HCT116 (cell line): ENCODE results near the gene DUSP3. TPM values are rescaled to one million over a fixed set of nuclear protein-coding genes. Genes with fewer than 3 reads are reported as not detected.

Source experiments
- ATAC-seq: fragments of 200-7000 bp; cut with Tn5 transposase; 2 replicates; pipeline ENCODE4 v1.9.1; 2020; ENCODE audit warnings: mild to moderate bottlenecking, moderate library complexity
- BruUV-seq: library from RNA; stranded (reverse); fragments of 400-500 nt; replicated peaks from 2 replicates; lab custom pipeline; 2021; lab: Mats Ljungman, UMichigan
- CTCF ChIA-PET: fragments of 300-600 bp; sonication (Branson Sonifier 250); formaldehyde crosslinking; loops from one replicate; lab custom pipeline; 2021; ENCODE audit warnings: antibody characterized with exemption; lab: Charles Lee
- POLR2A ChIA-PET: fragments of 300-600, 350-600 bp; sonication (Branson Sonifier 250); formaldehyde crosslinking; loops from one replicate; lab custom pipeline; 2021; ENCODE audit warnings: antibody characterized with exemption; lab: Charles Lee
- RAD21 ChIA-PET, 2 experiments: fragments of 300-600 bp; sonication (Branson Sonifier 250); formaldehyde crosslinking; loops; one replicate each; lab custom pipeline; 2023; ENCODE audit warnings: low total read pairs in 2 of 2; ENCODE audit not compliant: uncharacterized antibody in 2 of 2, unreplicated experiment in 2 of 2, low non-redundant PET in 1 of 2; lab: Charles Lee
- DNase-seq: peaks from one replicate; pipeline ENCODE4 v3.0.0-alpha.2; 2010; ENCODE audit warnings: low read depth, low spot score
- H2AFZ ChIP-seq: fragments of 200-600 bp; shearing (Covaris generic), sonication (generic); 2 replicates; pipeline ENCODE4 v1.6.1; 2017; ENCODE audit warnings: low read depth, mixed run types, mixed read lengths, antibody characterized with exemption, low read length; ENCODE audit not compliant: poor library complexity, severe bottlenecking
- H3K27ac ChIP-seq: 2 replicates; pipeline ENCODE4 v1.5.1; 2012; ENCODE audit warnings: low read depth, low read length
- H3K27me3 ChIP-seq: fragments of 200-600 bp; sonication (generic); 2 replicates; pipeline ENCODE4 v1.6.1; 2016; ENCODE audit warnings: mixed run types, low read length, mixed read lengths; ENCODE audit not compliant: insufficient read depth
- H3K36me3 ChIP-seq, 2 experiments: fragments of 200-500 bp in 1 of 2; fragments of 200-600 bp in 1 of 2; sonication (Bioruptor generic) in 1 of 2; sonication (generic) in 1 of 2; 2 replicates each; pipeline versions ENCODE4 v1.5.1 to v1.6.1; 2014 to 2016; ENCODE audit warnings: low read length in 2 of 2, inconsistent platforms in 1 of 2, mixed read lengths in 1 of 2, mixed run types in 1 of 2; ENCODE audit not compliant: insufficient read depth in 2 of 2, control insufficient read depth in 1 of 2
- H3K4me1 ChIP-seq, 2 experiments: fragments of 200-600 bp in 1 of 2; sonication (generic) in 1 of 2; 2 replicates each; pipeline versions ENCODE4 v1.5.1 to v1.6.1; 2012 to 2017; ENCODE audit warnings: low read length in 2 of 2, inconsistent platforms in 1 of 2, mild to moderate bottlenecking in 1 of 2, mixed read lengths in 1 of 2, mixed run types in 1 of 2, moderate library complexity in 1 of 2; ENCODE audit not compliant: insufficient read depth in 2 of 2, control insufficient read depth in 1 of 2
- H3K4me2 ChIP-seq: fragments of 200-600 bp; sonication (generic); 2 replicates; pipeline ENCODE4 v1.6.1; 2017; ENCODE audit warnings: mixed run types, low read length, mixed read lengths
- H3K4me3 ChIP-seq, 2 experiments: fragments of 200-600 bp in 1 of 2; sonication (generic) in 1 of 2; replicated peaks in 1 of 2; 2 replicates each; pipeline ENCODE4 v1.5.1; 2011 to 2016; ENCODE audit warnings: low read length in 2 of 2, control low read depth in 1 of 2, low read depth in 1 of 2, mild to moderate bottlenecking in 1 of 2, mixed read lengths in 1 of 2, mixed run types in 1 of 2
- H3K79me2 ChIP-seq: fragments of 200-600 bp; sonication (generic); 2 replicates; pipeline ENCODE4 v1.6.1; 2017; ENCODE audit warnings: mild to moderate bottlenecking, mixed run types, low read length, moderate library complexity, mixed read lengths; ENCODE audit not compliant: insufficient read depth
- H3K9ac ChIP-seq: fragments of 200-600 bp; sonication (generic); 2 replicates; pipeline ENCODE4 v1.6.1; 2016; ENCODE audit warnings: low read length, mixed read lengths
- H3K9me2 ChIP-seq: fragments of 200-600 bp; sonication (generic), shearing (Covaris generic); 2 replicates; pipeline ENCODE4 v1.6.1; 2017; ENCODE audit warnings: mixed run types, mild to moderate bottlenecking, moderate library complexity; ENCODE audit not compliant: insufficient read depth
- H3K9me3 ChIP-seq, 2 experiments: fragments of 200-500 bp in 1 of 2; fragments of 200-600 bp in 1 of 2; sonication (Bioruptor generic) in 1 of 2; sonication (generic) in 1 of 2; 2 replicates each; pipeline ENCODE4 v1.6.1; 2014 to 2017; ENCODE audit warnings: low read length in 2 of 2, mixed read lengths in 2 of 2, inconsistent platforms in 1 of 2, low read depth in 1 of 2, mild to moderate bottlenecking in 1 of 2, mixed run types in 1 of 2, moderate library complexity in 1 of 2; ENCODE audit not compliant: control insufficient read depth in 1 of 2, insufficient read depth in 1 of 2
- H4K20me1 ChIP-seq: fragments of 200-600 bp; sonication (generic), shearing (Covaris generic); 2 replicates; pipeline ENCODE4 v1.6.1; 2017; ENCODE audit warnings: mixed run types, mild to moderate bottlenecking, moderate library complexity; ENCODE audit not compliant: insufficient read depth
- CBX3 ChIP-seq: IDR thresholded peaks from 2 replicates; pipeline ENCODE4 v1.6.1; 2012; ENCODE audit warnings: low read depth
- CEBPB ChIP-seq: IDR thresholded peaks from 2 replicates; pipeline ENCODE4 v1.6.1; 2012; ENCODE audit warnings: low read depth
- EGR1 ChIP-seq: IDR thresholded peaks from 2 replicates; pipeline ENCODE4 v1.6.1; 2012; ENCODE audit warnings: low read depth
- ELF1 ChIP-seq: IDR thresholded peaks from 2 replicates; pipeline ENCODE4 v1.6.1; 2012; ENCODE audit warnings: low read depth, borderline replicate concordance
- EZH2 ChIP-seq: fragments of 200-600 bp; sonication (generic); IDR thresholded peaks from 2 replicates; pipeline ENCODE4 v1.6.1; 2017; ENCODE audit warnings: antibody characterized with exemption, mixed run types
- EZH2phosphoT487 ChIP-seq: fragments of 200-600 bp; IDR thresholded peaks from 2 replicates; pipeline ENCODE4 v1.6.1; 2018; ENCODE audit warnings: antibody characterized with exemption, borderline replicate concordance
- FOSL1 ChIP-seq: IDR thresholded peaks from 2 replicates; pipeline ENCODE4 v1.6.1; 2012; ENCODE audit warnings: low read depth
- JUND ChIP-seq: IDR thresholded peaks from 2 replicates; pipeline ENCODE4 v1.6.1; 2012
- POLR2A ChIP-seq: IDR thresholded peaks from 2 replicates; pipeline ENCODE4 v1.7.0; 2011; ENCODE audit warnings: borderline replicate concordance; ENCODE audit not compliant: insufficient read depth, insufficient read length; ENCODE audit errors: extremely low read depth
- POLR2AphosphoS5 ChIP-seq: IDR thresholded peaks from 2 replicates; pipeline ENCODE4 v1.6.1; 2011; ENCODE audit warnings: mild to moderate bottlenecking, low read depth, low read length, moderate library complexity
- SIN3A ChIP-seq: IDR thresholded peaks from 2 replicates; pipeline ENCODE4 v1.6.1; 2012; ENCODE audit warnings: low read depth
- SP1 ChIP-seq: IDR thresholded peaks from 2 replicates; pipeline ENCODE4 v1.6.1; 2012; ENCODE audit warnings: low read depth
- TCF7L2 ChIP-seq: IDR thresholded peaks from 2 replicates; pipeline ENCODE4 v1.7.0; 2011; ENCODE audit warnings: borderline replicate concordance, inconsistent platforms; ENCODE audit not compliant: insufficient read depth, insufficient read length; ENCODE audit errors: extremely low read depth
- YY1 ChIP-seq: IDR thresholded peaks from 2 replicates; pipeline ENCODE4 v1.6.1; 2011; ENCODE audit warnings: low read length, low read depth, moderate library complexity, mild to moderate bottlenecking; ENCODE audit not compliant: insufficient replicate concordance; ENCODE audit errors: extremely low read depth
- ZFX ChIP-seq: fragments of 450-650 bp; IDR thresholded peaks from 2 replicates; pipeline ENCODE4 v1.6.1; 2017
- intact Hi-C: fragments of 100-400 bp; cut with micrococcal nuclease; formaldehyde crosslinking; loops from 2 replicates; pipeline ENCODE4 v1.10.0; 2022
- total RNA-seq: library from RNA; stranded (reverse); gene quantifications from one replicate; pipeline ENCODE4 v1.2.1, GENCODE V29; 2021; ENCODE audit not compliant: unreplicated experiment
- TF ChIP-seq, protein P1 (sequence below): IDR thresholded peaks from 2 replicates; pipeline ENCODE4 v1.6.1; 2012
- TF ChIP-seq, protein P2 (sequence below): IDR thresholded peaks from 2 replicates; pipeline ENCODE4 v1.6.1; 2012; ENCODE audit warnings: low read depth
- TF ChIP-seq, protein P3 (sequence below), 3 experiments: fragments of 200-600 bp in 1 of 3; sonication (generic) in 1 of 3; IDR thresholded peaks in 2 of 3; conservative IDR thresholded peaks in 1 of 3; 2 replicates each; pipeline ENCODE4 v1.5.1; 2012 to 2017; ENCODE audit warnings: low read depth in 2 of 3, low read length in 2 of 3, antibody characterized with exemption in 1 of 3, borderline replicate concordance in 1 of 3, control low read depth in 1 of 3, mild to moderate bottlenecking in 1 of 3, mixed read lengths in 1 of 3, mixed run types in 1 of 3, moderate library complexity in 1 of 3; ENCODE audit not compliant: insufficient read depth in 1 of 3
- TF ChIP-seq, protein P4 (sequence below): IDR thresholded peaks from 2 replicates; pipeline ENCODE4 v1.6.1; 2011; ENCODE audit warnings: mild to moderate bottlenecking, low read length, moderate library complexity; ENCODE audit not compliant: insufficient replicate concordance; ENCODE audit errors: extremely low read depth

Gene DUSP3
- total RNA-seq, 1 experiment from 2014 or later = 29.6 TPM

DNA sequence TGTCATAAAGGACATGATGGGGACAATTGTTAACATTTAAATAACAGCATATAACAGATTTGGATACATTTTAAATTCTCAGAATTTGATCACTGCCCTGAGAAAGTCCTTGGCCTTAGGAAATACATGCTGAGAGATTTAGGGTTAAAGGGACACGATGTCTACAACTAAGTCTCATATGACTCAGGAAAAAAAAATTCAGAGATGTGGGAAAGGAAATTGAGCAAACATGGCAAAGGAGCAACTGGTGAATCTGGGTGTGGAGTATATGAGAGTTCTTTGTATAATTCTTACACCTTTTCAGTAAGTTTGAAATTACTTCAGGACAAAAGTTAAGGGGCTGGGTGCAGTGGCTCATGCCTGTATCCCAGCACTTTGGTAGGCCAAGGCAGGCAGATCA is 35.9 kb upstream of the DUSP3 start:
- Histone ChIP-seq H3K36me3 (peaks cover 4 to 24% of the 10 kb centered on the region in 2 experiments; a peak in 3 of 4 replicates), H2AFZ (no peak overlapping the region), H3K9me3 (no peaks in the 10 kb centered on the region), H3K9ac (no peak overlapping the region), H3K9me2 (no peaks in the 10 kb centered on the region), H3K4me3 (no peak overlapping the region), H3K79me2 (no peaks in the 10 kb centered on the region), H3K4me2 (no peak overlapping the region), H3K27me3 (no peaks in the 10 kb centered on the region), H3K4me1 (peaks cover 0 to 9% of the 10 kb centered on the region in 2 experiments; a peak in 1 of 4 replicates), H3K27ac (no peak overlapping the region), H4K20me1 (no peaks in the 10 kb centered on the region)
- ChIA-PET POLR2A (no interaction called here), CTCF (no interaction called here), RAD21 (no interaction called here)
- ATAC-seq (no peak), DNase-seq (no peak)
- intact Hi-C loops = no loop called here
- TF ChIP-seq CEBPB (no peak), ZFX (no peak), ELF1 (no peak), POLR2A (no peak), FOSL1 (no peak), EZH2phosphoT487 (no peak), JUND (no peak), YY1 (no peak), EGR1 (no peak), POLR2AphosphoS5 (no peak), SIN3A (no peak), CBX3 (no peak), TCF7L2 (no peak), SP1 (no peak), EZH2 (no peak)
- TF ChIP-seq, protein P1, sequence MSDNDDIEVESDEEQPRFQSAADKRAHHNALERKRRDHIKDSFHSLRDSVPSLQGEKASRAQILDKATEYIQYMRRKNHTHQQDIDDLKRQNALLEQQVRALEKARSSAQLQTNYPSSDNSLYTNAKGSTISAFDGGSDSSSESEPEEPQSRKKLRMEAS = no peak
- TF ChIP-seq, protein P2, sequence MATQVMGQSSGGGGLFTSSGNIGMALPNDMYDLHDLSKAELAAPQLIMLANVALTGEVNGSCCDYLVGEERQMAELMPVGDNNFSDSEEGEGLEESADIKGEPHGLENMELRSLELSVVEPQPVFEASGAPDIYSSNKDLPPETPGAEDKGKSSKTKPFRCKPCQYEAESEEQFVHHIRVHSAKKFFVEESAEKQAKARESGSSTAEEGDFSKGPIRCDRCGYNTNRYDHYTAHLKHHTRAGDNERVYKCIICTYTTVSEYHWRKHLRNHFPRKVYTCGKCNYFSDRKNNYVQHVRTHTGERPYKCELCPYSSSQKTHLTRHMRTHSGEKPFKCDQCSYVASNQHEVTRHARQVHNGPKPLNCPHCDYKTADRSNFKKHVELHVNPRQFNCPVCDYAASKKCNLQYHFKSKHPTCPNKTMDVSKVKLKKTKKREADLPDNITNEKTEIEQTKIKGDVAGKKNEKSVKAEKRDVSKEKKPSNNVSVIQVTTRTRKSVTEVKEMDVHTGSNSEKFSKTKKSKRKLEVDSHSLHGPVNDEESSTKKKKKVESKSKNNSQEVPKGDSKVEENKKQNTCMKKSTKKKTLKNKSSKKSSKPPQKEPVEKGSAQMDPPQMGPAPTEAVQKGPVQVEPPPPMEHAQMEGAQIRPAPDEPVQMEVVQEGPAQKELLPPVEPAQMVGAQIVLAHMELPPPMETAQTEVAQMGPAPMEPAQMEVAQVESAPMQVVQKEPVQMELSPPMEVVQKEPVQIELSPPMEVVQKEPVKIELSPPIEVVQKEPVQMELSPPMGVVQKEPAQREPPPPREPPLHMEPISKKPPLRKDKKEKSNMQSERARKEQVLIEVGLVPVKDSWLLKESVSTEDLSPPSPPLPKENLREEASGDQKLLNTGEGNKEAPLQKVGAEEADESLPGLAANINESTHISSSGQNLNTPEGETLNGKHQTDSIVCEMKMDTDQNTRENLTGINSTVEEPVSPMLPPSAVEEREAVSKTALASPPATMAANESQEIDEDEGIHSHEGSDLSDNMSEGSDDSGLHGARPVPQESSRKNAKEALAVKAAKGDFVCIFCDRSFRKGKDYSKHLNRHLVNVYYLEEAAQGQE = no peak
- TF ChIP-seq, protein P3, sequence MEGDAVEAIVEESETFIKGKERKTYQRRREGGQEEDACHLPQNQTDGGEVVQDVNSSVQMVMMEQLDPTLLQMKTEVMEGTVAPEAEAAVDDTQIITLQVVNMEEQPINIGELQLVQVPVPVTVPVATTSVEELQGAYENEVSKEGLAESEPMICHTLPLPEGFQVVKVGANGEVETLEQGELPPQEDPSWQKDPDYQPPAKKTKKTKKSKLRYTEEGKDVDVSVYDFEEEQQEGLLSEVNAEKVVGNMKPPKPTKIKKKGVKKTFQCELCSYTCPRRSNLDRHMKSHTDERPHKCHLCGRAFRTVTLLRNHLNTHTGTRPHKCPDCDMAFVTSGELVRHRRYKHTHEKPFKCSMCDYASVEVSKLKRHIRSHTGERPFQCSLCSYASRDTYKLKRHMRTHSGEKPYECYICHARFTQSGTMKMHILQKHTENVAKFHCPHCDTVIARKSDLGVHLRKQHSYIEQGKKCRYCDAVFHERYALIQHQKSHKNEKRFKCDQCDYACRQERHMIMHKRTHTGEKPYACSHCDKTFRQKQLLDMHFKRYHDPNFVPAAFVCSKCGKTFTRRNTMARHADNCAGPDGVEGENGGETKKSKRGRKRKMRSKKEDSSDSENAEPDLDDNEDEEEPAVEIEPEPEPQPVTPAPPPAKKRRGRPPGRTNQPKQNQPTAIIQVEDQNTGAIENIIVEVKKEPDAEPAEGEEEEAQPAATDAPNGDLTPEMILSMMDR (IDR thresholded peaks at IDR 0.05 in 2 of 3, conservative IDR thresholded peaks at IDR 0.05 in 1 of 3; ENCODE audit: borderline replicate concordance in 1 of 3, insufficient read depth in 1 of 3, low read depth in 2 of 3, low read length in 2 of 3) = no peak
- TF ChIP-seq, protein P4, sequence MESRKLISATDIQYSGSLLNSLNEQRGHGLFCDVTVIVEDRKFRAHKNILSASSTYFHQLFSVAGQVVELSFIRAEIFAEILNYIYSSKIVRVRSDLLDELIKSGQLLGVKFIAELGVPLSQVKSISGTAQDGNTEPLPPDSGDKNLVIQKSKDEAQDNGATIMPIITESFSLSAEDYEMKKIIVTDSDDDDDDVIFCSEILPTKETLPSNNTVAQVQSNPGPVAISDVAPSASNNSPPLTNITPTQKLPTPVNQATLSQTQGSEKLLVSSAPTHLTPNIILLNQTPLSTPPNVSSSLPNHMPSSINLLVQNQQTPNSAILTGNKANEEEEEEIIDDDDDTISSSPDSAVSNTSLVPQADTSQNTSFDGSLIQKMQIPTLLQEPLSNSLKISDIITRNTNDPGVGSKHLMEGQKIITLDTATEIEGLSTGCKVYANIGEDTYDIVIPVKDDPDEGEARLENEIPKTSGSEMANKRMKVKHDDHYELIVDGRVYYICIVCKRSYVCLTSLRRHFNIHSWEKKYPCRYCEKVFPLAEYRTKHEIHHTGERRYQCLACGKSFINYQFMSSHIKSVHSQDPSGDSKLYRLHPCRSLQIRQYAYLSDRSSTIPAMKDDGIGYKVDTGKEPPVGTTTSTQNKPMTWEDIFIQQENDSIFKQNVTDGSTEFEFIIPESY = no peak
- no TSS peak for BruUV-seq
